GM19467 (cell line): ENCODE data around the gene KRTAP10-2.
"Not testable (repeated sequence)": the region's sequence is repeated elsewhere in the genome, so short reads cannot be mapped to it uniquely, and the experiment has no call there.

Source experiments
- ATAC-seq: cut with Tn5 transposase; IDR thresholded peaks from one replicate; pipeline ENCODE4 v1.9.1; 2021; ENCODE audit warnings: mild to moderate bottlenecking, moderate library complexity; ENCODE audit not compliant: unreplicated experiment

Gene KRTAP10-2

DNA sequence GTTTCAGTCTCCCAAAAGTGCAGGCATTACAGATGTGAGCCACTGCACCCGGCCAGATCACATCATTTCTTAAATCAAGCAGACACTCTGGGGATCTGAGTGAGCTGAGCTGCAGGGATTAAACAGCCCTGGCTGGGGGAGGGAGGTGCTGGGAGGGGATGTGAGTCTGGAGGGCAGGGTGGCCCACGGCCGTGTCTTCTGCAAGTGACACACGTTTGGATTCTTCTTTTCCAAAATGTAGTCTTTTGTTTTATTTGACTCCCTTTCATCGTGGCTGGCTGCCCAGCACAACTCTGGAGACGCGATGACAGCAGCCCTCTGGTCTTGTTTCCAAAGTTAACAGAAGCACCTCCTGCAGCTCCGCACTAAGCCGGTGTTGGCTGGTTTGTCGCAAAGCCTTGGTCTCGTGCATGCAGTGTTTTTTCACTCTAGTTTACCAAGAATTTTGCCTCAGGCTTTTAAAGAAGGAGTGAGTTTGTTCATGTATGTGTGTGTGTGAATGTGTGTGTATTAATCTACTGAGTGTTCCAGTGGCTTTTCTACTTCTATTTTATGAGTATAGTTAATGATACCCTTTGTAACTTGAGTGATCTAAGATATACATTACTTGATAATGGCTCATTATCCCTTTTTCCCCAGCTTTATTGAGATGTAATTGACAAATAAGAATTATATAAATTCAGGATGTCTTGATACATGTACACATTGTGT is 31.9 kb upstream of the KRTAP10-2 start:
- no peak for ATAC-seq

DNA sequence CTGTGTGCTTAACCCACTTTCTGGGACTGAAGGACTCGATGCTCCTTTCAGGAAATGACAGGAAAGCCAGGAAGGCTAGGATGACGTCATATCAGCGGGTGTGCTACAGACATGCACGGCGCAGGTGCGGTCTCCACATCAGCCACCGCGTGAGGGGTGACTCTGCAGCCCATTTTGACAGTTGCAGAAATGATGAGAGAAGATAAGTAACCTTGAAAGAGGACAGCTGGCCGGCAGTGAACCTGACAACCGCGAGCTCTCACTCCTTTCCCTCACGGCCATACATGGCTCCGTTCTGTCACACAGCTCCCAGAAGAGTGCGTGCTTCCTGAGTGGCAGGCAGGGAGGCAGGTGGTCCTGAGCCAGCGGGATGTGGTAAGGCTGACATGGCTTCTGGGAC is 30.8 kb upstream of the KRTAP10-2 start:
- no peak for ATAC-seq

DNA sequence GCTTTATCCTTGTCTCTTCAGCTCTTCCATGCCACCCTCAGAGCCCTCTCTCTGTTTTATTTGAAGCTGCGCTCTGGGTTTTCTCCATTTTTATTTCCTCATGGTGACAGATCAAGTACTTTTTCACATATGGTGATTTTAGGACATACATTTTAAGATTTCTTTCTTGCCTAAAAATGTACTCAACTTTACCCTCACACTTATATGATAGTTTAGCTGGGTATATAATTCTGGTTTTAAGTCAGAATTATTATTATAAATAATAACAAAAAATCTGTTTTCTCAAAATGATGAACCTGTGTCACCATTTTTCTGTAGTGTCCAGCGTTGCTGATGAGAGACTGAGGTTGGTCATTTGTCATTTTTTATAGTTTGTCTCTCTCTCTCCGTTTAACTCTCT is 29.9 kb upstream of the KRTAP10-2 start:
- ATAC-seq: no peak

DNA sequence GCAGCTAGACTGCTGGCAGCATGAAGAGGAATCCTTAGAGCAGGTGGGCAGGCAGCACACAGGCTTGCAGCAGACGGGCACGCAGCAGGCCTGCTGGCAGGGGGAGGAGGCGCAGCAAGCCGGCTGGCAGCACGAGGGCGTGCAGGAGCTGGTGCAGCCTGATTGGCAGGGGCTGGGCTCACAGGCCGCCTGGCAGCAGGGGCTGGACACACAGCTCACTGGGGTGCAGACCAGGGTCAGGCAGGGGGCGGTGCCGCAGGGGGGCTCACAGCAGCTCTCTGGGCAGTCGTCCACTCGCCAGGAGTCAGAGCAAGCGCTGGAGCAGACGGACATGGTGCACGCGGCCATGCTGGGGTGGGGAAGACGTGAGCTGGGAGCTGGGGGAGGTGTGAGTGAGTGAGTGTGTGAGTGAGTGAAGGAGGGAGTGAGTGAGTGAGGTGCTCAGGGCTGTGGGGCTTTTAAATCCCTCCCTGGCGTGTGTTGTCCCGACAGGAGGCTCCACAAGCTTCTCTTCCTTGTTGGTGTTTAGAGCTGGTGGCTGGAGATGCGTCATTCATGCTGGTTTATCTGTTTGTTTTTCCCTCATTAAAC is 29.0 kb upstream of the KRTAP10-2 start, which contains the start of gene KRTAP10-5:
Gene KRTAP10-5 (minus strand): TSS at position 374 of the 591 bp plus-strand sequence. CDS start 26 bp downstream, at position 348.
- not testable (repeated sequence) for ATAC-seq

DNA sequence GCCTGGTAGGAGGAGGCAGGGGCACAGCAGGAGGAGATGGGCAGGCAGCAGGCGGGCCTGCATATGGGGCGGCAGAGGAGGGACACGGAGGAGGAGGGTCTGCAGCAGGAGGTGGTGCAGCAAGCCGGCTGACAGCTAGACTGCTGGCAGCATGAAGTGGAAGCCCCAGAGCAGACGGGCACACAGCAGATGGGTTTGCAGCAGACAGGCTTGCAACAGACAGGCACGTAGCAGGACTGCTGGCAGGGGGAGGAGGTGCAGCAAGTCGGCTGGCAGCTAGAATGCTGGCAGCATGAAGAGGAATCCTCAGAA is 28.5 kb upstream of the KRTAP10-2 start:
- ATAC-seq: no peak

DNA sequence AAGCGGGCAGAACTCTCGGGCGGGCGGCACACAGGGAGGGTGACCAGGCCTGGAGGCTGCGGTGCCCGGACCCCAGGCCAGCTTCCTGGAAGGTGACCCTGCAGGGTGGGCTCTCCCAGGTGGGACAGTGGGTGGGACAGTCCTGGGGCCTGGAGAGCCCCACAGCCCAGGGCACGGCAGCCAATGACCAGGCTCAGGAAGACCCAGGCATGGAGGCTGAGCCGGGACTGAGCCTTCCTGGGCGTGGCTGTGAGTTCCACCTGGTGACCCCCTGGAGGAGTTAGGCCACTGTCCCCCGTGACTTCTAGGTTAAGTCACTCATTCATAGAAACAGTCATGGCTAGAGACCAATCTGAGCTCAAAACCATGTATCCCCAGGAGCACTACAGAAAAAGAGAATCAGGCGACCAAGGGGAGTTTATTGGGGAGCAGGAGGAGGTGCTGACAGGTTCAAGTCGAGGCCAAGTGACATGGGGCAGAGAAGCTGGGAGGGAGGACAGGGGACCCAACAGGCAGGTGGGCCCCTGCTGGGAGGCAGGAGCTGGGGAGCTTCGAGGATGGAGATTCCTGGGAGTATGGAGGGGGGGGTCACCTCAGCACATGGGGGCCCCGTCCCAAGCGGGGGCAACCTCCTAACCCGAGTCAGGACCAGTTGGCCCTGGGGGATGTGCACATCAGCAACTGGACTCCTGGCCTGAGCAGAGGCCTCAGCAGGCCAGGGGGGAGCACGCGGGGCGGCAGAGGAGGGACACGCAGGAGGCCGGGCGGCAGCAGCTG is 27.9 kb upstream of the KRTAP10-2 start:
- no peak for ATAC-seq

DNA sequence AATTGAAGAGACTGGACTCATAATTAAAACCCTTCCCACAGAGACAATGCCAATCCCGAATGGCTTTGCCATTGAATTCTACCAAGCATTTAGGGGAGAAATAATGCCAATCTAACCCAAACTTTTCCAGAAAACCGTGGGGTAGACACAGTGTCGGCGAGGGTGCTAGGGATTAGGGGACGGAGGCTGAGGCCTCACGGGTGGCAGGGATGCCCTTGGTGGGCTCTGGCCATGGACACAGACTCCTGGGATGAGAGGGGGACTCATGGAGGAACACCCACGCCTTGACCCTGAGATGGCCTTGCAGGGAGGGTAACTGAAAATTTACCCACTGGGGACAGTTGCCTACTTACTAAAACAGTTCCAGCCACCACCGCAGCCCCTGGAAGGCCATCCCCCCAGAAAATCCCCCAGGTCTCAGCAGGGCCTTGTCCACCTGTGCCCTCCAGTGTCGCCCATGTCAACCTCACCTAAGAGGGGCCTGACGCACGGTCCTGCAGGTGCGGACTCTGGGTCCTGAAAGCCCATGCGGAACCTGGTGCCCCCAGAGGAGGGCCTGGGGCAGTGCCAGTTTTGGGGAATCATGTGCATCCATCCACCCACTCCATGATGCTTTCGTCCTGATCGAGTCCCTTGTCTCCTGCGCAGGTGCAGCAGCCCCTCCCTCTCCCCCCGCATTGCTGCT is 27.2 kb upstream of the KRTAP10-2 start:
- ATAC-seq: no peak

DNA sequence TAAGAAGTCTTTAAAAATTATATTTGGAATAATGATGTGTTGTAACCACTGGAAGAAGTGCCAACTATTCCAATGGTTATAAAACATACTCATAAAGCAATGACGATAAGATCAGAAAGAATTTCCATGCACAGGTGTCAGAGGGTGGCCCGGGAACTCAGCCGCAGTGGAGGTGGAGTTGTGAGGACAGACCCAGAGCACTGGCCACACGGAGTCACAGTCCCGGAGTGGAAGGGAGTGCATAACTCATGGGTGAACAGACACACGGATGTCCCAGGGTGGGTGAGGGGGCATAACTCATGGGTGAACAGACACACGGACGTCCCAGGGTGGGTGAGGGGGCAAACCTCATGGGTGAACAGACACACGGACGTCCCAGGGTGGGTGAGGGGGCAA is 24.7 kb upstream of the KRTAP10-2 start:
- no peak for ATAC-seq

DNA sequence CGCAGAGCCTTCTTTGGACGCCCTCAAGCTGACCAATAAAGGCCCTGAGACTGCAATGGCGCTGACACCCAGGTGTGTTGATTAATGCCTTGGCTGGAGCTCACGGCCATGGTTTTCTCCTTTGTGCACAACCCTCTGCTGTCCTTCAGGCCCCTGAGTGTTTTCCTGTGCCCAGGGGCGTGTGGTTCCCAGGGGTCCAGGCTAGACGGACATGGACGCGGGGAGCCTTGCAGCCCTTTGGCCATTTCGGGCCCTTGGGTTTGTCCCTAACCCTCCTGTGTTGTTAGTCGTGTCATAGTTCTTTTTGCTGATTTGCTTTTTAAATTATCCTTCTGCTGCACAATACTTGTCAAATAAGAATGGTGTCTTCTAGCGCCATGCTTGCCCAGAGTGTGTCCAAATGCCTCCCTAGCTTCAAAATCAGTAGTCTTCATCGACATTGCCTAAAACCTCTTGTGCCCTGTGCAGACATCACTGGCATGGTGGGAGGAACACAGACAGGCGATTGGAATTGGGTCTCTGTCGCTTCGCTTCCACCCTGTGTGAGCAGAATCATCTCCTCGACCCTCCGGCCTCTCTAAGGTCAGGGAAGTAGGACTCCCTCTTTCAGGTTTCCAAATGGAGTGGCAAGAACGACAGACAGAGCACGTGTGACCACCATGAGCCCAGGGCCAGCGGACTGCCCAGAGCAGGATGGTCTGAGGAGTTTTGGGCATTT is 24.2 kb upstream of the KRTAP10-2 start:
- ATAC-seq: no peak

DNA sequence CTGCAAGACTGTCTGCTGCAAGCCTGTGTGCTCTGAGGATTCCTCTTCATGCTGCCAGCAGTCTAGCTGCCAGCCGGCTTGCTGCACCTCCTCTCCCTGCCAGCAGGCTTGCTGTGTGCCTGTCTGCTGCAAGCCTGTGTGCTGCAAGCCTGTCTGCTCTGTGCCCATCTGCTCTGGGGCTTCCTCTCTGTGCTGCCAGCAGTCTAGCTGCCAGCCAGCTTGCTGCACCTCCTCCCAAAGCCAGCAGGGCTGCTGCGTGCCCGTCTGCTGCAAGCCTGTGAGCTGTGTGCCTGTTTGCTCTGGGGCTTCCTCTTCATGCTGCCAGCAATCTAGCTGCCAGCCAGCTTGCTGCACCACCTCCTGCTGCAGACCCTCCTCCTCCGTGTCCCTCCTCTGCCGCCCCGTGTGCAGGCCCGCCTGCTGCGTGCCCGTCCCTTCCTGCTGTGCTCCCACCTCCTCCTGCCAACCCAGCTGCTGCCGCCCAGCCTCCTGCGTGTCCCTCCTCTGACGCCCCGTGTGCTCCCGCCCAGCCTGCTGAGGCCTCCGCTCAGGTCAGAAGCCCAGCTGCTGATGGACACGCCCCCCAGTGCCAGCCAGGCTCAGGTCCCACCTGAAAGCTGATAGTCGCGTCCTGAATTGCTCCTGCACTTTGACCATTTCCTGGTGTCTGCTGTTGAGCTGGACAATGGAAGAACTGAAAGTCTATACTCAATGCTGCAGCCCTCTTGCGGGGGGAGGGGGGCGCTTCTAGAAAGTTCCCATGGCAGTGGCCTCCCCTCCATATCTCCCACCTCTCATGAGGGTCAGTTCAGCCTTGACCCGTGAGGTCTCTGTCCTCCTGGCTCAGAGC is 23.4 kb upstream of the KRTAP10-2 start:
- ATAC-seq: no peak

DNA sequence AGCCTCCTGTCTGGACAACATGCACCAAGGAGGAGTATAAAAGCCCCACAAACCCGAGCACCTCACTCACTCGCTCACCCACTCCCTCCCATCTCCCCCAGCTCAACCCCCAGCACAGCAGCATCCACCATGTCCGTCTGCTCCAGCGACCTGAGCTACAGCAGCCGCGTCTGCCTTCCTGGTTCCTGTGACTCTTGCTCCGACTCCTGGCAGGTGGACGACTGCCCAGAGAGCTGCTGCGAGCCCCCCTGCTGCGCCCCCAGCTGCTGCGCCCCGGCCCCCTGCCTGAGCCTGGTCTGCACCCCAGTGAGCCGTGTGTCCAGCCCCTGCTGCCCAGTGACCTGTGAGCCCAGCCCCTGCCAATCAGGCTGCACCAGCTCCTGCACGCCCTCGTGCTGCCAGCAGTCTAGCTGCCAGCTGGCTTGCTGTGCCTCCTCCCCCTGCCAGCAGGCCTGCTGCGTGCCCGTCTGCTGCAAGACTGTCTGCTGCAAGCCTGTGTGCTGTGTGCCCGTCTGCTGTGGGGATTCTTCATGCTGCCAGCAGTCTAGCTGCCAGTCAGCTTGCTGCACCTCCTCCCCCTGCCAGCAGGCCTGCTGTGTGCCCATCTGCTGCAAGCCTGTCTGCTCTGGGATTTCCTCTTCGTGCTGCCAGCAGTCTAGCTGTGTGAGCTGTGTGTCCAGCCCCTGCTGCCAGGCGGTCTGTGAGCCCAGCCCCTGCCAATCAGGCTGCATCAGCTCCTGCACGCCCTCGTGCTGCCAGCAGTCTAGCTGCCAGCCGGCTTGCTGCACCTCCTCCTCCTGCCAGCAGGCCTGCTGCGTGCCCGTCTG is 22.5 kb upstream of the KRTAP10-2 start, which contains the start of gene KRTAP10-4:
Gene KRTAP10-4 (plus strand): TSS at position 100 of the 827 bp plus-strand sequence. CDS start 30 bp downstream, at position 130.
- not testable (repeated sequence) for ATAC-seq

DNA sequence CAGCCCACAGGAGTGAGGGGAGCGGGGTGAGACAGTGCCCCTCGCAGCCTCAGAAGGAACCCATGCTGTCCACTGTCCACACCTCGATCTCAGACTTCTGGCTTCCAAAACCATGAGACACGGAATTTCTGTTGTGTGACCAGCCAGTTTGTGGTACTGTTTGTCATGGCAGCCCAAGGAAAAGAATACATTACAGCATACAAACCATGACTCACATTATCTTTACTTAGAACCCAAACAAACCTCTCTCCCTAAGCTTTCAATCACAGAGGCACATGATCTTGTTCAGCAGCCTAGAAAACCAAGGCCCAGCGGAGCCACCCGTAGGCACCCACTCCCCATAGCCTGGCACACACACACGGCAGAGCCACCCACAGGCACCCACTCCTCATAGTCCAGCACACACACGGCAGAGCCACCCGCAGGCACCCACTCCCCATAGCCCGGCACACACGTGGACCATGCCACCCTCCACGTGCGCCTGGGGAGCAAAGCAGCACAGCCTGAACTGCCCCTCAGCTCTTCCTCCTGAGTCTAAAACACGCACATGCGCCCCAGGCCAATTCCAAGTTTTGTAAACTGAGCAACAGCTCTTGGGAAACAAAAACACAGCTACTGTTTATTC is 21.8 kb upstream of the KRTAP10-2 start:
- ATAC-seq: no peak

DNA sequence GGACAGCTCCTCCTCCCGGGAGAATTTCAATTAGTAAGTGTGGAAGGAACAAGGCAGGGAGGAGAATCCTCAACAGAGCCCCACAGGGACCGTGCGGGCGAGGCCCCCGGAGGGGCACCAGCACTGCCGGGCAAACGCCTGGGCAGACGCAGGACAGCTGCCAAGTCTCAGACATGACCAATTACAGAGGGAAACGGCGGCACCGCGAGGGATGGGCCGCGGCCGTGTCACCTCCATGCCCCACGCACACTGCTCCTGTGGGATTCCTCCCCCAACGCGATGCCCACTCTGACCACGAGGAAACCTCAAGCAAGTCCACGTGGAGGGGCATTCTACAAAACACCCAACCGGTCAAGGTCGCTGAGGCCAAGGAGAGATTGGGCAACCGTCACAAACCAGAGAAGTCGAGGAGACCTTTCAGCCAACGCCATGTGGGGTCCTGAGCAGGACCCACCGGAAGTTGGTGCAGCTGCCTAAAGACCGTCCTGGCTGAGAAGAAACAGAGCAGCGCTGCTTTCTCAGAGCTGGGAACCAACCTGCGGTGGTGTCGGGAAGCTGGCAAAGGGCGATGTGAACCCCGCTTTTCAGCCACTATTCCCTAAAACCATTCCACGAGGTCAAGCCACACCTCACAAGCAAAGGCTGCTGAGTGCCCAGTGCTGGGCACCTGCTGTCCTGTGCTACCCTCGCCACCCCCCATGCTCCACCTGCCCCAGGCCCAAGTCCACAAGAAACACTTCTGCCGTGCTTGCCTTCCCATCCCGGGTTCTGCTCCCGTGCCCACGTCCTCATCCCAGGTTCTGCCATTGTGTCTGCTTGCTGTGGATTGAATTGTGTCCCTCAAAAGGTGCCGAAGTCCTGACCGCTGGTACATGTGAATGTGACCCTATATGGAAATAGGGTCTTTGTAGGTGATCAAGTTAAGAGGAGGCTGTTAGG is 20.8 kb upstream of the KRTAP10-2 start:
- ATAC-seq: no peak

DNA sequence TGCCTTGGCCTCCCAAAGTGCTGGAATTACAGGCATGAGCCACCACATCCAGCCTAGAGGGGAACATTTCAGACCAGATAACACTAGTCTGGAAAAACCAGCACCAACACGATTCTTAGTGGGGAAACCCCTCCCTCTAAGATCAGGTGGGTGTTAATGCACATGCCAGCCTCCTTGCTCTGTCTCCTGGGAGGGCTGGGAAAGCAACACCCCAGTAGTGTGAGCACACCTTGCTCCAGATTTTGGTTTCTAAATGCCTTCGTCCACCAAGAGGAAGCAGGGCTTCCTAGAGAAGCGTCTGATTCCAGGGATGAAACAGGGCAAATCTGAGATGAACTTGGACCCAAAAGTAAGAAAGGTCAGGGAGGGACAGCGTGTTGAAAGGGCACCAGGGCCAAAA is 20.0 kb upstream of the KRTAP10-2 start:
- no peak for ATAC-seq

DNA sequence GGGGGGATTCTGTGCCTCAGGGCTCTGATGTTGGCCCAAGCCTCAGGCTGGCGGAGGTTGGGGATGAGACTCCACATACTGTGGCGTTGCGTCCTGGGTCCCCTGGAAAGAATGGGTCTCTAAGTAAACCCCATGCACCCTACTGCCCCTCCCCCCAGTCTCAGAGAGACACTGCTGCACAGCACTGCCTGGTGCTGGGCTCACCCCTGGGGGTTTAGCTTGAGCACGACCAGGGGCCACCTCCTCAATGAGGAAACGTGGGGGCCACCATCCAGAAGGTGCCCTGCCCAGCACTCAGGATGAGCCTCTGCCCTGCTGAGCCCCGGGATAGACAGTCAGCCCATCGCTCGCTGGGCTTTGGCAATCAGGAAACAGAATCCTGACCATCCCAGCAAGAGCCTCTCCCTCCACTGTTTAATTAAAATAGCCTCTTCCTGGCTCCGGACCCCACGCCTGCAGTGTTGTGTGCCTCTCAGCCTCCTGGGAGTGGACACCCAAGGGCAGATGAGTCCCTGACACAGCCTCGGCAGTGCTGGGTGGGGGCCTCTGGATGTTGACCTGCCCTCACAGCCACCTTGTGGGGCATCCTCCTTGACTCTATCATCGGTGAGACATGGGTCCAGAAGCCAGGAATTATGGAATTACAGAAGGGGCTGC is 18.7 kb upstream of the KRTAP10-2 start:
- no peak for ATAC-seq

DNA sequence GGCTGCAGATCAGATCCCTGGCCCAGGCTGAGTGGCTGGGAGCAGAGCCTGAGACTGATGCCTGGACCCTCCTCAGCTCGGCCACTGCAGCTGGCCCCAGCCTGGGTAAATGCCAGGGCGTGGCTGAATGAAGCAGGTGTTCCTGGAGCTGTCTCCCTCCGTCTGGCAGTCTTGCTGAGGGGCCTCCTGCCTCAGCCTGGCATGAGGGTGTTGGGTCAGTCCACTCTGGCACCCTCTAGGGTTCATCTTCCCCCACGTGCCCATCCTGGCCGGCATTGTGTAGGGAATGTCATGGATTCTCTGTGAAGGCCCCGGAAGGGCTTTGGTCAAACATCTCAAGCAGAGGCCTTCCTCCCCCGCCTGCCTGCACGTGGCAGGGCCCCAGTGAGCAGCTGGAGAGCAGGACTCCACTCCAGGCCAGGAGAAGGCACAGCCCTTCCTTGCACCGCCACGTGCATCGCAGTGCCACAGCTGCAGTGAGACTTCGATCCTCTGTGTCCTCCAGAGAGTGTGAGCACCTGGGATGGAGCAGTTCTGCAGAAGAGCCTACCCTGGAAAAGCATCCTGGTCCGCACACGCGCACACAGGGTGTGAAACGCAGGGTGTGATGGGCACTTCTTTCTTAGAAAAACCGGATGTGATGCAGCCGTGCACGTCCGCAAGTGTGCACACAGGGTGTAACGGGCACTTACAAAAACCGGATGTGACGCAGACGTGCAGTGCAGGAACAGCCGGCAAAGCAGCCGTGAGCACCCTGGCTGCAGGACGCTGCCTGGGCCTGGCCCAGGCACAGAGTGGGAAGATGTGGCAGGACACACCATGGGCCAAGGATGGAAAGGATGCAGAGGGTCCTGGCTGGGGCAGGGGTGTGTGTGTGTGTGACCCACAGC is 17.6 kb upstream of the KRTAP10-2 start:
- ATAC-seq: no peak
